ENCODE data around the gene KCND2.

KCND2 gene

DNA sequence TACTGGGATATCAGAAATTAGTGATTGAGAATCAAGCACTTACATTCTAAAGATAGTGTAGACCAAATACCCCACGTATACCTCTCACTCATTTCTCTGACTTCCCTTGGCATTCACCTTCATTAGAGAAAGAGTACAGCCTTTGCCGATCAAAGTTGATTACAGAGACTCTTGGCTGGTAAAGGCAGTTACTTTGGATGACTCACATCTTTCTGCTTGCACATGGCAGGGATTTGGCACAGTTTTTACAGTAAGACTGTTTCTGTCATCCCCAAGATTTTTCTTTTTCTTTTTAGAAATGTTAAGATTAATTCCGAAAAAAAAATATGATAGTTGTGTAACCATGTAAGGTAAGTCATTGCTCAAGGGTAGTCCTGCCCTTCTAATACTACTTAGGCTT is 442.0 kb downstream of the KCND2 start:
- no peak for DNase-seq

- DNase-seq: no peak
These were observed 443.3 kb downstream of the KCND2 start for GRCh38 chr7:120716307-120716706.

DNA sequence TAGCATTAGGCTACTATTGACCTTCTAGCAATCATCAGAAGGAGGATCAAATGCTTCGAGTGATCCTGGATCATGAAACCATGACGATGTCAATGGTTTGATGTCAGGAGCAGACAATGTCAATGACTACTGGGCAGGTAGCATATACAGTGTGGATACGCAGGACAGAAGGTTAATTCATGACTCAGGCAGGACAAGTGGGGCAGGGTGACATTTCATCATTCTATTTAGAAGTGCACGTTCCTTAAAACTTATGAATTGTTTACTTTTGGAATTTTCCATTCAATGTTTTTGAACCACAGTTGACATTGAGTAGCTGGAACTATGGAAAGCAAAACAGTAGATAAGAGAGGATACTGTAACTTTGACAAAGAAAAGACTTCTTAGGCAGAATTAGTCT is 444.2 kb downstream of the KCND2 start:
- DNase-seq: no peak

DNA sequence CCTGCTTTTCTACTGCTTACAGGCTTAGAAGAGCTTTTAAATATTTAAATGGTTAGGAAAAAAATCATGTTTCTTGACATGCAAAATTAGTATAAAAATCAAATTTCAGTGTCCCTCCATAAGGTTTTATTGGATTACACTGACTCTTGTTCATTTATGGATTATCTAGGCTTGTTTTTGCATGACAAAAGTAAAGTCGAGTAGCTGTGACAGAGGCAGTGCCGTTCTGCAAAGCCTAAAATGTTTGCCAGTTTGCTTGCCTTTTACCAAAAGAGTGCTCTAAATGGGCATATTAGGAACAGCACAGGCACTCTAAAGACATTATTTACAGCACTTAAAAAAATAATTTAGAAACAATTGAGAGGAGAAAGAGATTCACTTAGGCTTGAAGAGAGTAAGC is 445.4 kb downstream of the KCND2 start:
- DNase-seq: no peak

GRCh38 chr7:120720317-120720716 is 447.3 kb downstream of the KCND2 start:
- no peak for DNase-seq

- DNase-seq: no peak
These were observed 450.8 kb downstream of the KCND2 start for GRCh38 chr7:120723465-120724385.

DNA sequence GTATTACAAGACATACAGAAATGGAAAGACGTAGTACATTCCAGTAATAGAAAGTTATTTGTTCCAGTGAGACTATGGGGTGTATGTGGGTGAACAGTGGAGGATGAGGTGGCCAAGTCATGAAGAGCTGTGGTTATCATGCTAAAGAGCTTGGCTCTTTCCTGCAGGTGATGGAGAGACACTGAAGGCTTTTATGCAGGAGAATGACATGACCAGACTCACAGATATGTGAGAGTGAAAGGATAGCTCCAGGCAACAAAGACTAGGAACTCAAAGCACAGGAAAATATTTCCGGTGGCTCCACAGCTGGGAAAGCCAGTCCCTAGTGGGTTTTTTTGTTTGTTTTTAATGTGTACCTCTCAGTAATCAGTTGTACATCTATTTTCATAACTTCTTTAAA is 451.5 kb downstream of the KCND2 start:
- DNase-seq: no peak

GRCh38 chr7:120724955-120725354 is 452.0 kb downstream of the KCND2 start:
- no peak for DNase-seq

DNA sequence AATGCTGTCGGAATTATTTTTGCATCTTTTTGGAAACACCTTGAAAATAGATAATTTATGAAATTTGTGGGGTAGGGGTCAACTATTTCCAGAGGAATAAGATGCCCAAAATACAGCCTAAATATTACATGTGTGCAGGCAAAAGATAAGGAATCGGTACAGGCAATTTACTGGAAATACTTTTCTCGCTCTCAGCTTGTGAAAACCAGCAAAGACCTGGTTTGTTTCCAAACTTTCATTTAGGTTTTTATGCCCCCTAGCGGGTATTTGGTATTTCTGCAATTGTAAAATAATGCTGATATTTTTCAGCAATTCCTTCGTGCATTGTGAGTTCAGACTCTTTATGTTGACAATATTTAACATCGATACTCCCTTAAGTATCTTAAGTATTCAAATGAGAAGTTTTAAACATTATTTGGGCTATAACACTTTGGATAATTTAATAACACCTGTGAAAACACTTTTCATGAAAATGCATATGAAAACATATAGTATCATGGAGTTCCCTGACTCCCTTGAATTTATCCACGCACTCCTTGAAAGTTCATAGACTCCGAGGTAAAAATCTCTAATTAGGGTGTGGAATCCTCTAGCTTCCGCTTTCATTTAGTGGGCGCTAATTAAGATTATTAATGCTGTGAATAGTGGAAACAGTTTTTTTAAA is 452.5 kb downstream of the KCND2 start:
- no peak for DNase-seq

DNA sequence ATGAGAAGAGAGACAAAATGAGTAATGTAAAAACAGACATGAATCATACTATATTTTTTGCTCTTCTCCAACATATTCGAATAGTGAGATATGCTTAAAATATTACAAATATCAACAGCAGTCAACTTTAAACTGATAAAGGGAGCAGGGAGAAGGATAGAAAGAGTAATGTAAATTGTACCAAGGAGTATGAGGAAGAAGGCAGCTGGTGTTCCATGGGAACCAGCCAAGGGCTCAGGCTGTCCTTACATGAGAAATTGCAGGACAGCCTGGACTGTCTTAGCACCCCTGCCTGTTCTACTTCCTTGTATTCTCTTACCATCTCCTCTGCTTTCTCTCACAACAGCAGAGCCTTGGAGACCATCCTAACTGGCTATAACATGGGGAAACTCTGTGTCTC is 456.3 kb downstream of the KCND2 start:
- DNase-seq: no peak

DNA sequence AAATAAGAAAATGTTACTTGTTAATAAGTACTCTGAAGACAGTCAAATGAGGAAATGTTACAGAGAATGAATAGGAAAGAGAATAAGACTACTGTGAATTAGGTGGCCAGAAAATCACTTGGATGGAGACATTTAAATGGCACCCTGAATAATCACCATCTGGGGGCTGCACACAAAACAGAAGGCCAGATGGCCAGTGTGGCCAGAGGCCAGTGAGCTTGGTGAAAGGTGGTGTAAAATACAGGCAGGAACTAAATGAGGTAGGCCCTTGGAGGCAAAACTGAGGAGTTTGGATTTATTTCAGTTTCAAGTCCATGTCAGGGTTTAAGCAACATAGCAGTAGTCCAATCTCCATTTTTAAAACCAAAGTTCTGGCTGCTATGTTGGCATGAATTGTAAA is 458.3 kb downstream of the KCND2 start:
- DNase-seq: no peak

DNA sequence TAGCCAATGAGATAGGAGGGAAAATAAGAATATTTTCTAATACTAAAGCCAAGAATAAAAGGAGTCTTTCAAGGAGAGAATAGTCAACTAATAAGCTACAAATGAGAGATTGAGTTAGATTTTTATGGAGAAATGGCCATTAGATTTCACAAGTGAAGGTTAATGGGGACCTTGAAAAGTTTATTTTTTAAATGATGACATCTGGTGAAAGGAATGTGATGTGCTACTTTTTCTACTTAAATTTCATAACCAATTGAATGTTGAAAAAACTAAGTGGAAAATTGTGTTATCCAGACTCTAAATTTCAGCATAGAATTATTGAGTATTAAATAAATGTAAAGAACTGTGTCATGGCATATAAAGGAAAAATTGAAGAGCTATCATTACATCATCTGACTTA is 459.3 kb downstream of the KCND2 start:
- DNase-seq: no peak

DNA sequence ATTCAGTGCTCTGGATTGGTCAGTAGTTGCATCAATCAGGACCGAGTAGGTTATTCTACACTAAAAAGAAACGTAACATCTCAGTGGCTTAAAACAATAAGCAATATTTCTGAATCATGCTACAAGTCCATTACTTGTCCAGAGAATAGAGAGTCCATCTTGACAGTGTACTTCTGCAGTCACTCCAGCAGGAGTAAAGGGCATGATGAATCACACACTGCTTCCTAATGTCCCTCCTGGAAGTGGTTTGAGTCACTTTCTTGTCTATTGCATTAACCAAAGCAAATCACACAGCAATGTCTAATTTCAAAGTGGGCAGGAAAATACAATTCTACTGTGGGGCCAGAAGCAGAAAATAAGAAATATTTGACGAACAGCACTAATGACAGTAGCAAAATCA is 460.2 kb downstream of the KCND2 start:
- DNase-seq: no peak

DNA sequence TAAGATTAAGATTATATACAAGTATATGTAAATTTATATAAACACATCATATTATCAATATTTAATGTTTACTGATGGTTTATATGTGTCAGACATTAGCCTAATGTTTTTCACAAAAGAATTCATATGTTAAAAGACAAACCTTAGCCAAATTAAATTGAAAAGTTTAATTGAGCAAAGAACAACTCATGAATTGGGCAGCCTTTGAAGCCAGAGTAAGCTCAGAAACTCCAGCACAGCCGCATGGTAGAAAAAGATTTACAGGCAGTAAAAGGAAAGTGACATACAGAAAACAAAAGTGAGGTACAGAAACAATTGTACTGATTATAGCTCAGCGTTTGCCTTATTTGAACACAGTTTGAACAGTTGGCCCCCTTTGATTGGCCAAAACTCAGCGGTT is 460.9 kb downstream of the KCND2 start:
- no peak for DNase-seq

GRCh38 chr7:120735791-120736190 is 462.8 kb downstream of the KCND2 start:
- DNase-seq: no peak

DNA sequence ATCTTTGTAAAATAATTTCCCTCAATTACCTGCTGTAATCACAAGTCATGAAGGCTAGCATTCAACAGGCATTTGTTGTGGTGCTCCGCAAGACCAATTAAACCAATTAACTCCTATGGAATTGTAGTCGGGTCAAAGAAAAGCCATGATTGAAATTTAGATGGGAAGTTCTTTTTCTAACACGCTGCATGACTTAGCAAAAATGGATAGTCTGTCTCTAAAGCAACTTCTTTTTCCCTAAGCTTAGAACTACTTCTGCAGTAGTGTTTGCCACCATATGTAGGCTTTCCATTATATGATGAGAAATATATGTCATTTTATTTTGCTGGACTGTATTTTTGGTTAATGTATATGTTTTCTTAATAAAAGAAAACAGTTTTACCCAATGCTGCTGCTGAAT is 465.8 kb downstream of the KCND2 start:
- no peak for DNase-seq

DNA sequence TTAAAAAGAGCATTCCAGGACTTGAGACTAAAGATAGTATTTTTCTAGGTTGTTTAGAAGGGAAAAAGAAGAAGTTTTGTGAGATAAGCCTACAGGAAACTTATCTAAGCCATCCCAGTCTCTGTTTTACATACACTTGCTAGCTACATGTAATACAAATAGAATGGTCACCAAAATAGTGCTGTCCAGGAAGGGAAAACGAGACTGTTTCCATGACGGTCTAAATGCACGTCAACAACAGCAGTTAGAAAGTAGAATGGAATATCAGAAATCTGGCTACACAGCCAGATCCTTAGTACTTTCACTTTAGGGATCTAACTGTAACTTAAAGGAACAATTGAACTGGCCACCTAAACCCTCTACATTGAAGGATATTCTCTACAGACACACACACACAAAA is 467.4 kb downstream of the KCND2 start:
- DNase-seq: no peak

- no peak for DNase-seq
These were observed 468.5 kb downstream of the KCND2 start for GRCh38 chr7:120741371-120742042.

GRCh38 chr7:120742372-120742771 is 469.4 kb downstream of the KCND2 start:
- no peak for DNase-seq

DNA sequence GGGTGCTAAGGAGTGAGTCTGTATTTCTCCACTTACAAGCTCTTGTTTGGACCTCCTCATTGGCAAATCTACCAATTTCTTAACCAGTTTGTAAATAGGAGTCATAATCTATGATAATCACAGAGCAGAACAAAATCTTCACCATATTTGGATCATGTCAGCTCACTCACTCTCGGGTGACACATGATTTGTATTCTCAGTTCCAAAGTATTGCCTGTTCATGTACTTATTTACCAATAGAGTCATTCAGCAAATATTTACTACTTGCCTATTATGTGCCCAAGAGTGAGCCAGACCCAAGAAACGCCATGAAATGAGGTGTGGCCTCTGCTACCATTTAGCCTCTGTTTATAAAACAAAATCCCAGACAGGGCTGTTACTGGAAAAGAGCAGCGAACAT is 470.2 kb downstream of the KCND2 start:
- DNase-seq: no peak

DNA sequence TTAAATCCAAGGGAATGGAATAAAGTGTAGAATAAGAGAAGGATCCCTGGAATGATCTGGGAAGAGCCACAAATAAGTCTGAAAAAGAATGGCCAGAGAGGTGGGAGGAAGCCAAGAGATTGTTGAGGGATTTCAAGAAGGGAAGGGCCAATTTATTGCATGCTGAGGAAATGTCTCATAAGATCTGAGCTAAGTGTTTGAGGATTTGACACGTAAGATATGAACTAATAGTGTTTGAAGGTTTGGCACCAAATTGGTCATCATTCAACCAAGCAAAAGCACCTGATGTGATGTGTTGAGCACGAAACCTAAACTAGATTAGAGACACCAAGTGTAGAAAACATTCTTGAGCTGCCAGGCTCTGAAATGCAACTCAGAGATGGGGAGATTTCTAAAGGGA is 487.1 kb downstream of the KCND2 start:
- no peak for DNase-seq

- DNase-seq: no peak
These were observed 487.9 kb downstream of the KCND2 start for GRCh38 chr7:120760851-120761250.

- DNase-seq: no peak
These were observed 497.2 kb downstream of the KCND2 start for GRCh38 chr7:120770206-120770605.

DNA sequence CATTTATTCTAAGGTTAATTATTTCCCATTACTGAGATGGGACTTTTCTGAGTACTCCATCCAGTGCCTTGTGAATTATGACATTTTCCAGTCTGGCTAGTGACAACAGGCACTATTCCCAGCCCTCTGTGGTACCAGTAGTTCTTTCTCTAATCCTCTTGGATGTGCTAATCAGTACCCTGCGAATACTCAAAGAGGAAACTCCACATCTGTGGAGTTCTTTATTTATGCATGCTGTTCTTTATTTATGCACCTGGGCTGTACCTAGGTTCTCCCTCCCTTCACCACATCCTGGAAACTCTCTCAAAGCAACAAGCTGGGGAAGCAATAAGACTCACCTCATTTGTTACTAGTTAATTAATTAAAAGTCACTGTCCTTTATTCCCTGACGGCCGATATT is 501.5 kb downstream of the KCND2 start:
- no peak for DNase-seq
